Omental fat pad (tissue), 4 donors: ENCODE measurements around the gene CORO7. TPM values are rescaled to one million over a fixed set of nuclear protein-coding genes. Genes with fewer than 3 reads are reported as not detected.

ENCODE experiments used
- ATAC-seq: fragments of 150-250 bp; one replicate; pipeline ENCODE4 v1.9.1; 2016; ENCODE audit warnings: mild to moderate bottlenecking, moderate library complexity; ENCODE audit not compliant: low FRiP score
- DNase-seq: peaks from one replicate; pipeline ENCODE4 v3.0.0-alpha.2; 2019; ENCODE audit warnings: low spot score
- total RNA-seq, 4 donors: library from RNA; depleted of rRNA; stranded (reverse); fragments of >200 nt; gene quantifications; one replicate each; pipeline ENCODE4 v1.1.0, GENCODE V29; 2016
- TF ChIP-seq, protein P1 (sequence below), 3 donors: fragments of 450-650 bp; IDR thresholded peaks; one replicate each; pipeline ENCODE4 v1.5.1; 2016 to 2017; ENCODE audit warnings: antibody characterized with exemption in 3 of 3, mild to moderate bottlenecking in 3 of 3, moderate library complexity in 2 of 3

The CORO7 gene
- total RNA-seq, 4 donors from 2014 or later: 15.1 to 46.3 (median 27.5) TPM

DNA sequence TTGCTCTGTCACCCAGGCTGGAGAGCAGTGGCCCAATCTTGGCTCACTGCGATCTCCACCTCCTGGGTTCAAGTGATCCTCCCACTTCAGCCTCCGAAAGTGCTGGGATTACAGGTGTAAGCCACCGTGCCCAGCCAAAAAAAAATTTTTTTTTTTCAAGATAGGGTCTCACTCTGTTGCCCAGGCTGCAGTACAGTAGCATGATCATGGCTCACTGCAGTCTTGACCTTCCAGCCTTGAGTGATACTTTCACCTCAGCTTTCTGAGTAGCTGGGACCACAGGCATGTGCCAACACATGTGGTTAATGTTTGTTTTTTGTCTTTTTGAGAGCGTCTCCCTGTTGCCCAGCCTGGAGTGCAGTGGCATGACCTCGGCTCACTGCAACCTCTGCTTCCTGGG is 63.6 kb downstream of the CORO7 start:
- DNase-seq (no peak), ATAC-seq (no peak)
- TF ChIP-seq, protein P1, sequence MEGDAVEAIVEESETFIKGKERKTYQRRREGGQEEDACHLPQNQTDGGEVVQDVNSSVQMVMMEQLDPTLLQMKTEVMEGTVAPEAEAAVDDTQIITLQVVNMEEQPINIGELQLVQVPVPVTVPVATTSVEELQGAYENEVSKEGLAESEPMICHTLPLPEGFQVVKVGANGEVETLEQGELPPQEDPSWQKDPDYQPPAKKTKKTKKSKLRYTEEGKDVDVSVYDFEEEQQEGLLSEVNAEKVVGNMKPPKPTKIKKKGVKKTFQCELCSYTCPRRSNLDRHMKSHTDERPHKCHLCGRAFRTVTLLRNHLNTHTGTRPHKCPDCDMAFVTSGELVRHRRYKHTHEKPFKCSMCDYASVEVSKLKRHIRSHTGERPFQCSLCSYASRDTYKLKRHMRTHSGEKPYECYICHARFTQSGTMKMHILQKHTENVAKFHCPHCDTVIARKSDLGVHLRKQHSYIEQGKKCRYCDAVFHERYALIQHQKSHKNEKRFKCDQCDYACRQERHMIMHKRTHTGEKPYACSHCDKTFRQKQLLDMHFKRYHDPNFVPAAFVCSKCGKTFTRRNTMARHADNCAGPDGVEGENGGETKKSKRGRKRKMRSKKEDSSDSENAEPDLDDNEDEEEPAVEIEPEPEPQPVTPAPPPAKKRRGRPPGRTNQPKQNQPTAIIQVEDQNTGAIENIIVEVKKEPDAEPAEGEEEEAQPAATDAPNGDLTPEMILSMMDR (IDR thresholded peaks at IDR 0.05): no peak

DNA sequence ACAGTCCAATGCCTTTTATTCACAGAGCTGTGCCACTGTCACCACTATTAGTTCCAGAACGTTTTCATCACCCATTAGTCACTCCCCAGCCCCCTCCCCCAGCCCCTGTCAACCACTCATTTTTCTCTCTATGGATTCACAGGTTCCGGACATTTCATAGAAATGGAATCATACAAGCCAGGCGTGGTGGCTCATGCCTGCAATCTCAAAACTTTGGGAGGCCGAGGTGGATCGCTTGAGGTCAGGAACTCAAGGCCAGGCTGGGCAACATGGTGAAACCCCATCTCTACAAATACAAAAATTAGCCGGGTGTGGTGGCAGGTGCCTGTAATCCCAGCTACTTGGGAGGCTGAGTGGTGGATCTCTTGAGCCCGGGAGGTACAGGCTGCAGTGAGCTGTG is 64.5 kb downstream of the CORO7 start:
- TF ChIP-seq, protein P1 (IDR thresholded peaks at IDR 0.05): no peak
- DNase-seq (no peak), ATAC-seq (no peak)

GRCh38 chr16:4350787-4351659 is 65.4 kb downstream of the CORO7 start, which contains the start of gene PAM16:
Gene PAM16 (minus strand): TSS chr16:4351321. CDS start chr16:4351234, 87 bp downstream.
- DNase-seq (peak; percentile 91), ATAC-seq (peak; percentile 95)
- TF ChIP-seq, protein P1 (IDR thresholded peaks at IDR 0.05): no peak

DNA sequence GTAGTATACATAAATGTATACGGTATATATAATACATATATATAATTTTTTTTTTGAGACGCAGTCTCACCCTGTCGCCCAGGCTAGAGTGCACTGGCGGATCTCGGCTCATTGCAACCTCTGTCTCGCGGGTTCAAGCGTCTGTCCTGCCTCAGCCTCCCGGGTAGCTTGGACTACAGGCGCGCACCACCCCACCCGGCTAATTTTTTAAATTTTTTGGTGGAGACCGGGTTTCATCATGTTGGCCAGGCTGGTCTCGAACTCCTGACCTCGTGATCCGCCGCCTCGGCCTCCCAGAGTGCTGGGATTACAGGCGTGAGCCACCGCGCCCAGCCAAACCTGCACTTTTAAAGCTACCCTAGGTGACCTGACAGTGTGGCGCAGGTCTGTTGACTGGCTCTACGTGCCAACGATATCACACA is 66.0 kb downstream of the CORO7 start:
- ATAC-seq (no peak), DNase-seq (no peak)
- TF ChIP-seq, protein P1 (IDR thresholded peaks at IDR 0.05): no peak

DNA sequence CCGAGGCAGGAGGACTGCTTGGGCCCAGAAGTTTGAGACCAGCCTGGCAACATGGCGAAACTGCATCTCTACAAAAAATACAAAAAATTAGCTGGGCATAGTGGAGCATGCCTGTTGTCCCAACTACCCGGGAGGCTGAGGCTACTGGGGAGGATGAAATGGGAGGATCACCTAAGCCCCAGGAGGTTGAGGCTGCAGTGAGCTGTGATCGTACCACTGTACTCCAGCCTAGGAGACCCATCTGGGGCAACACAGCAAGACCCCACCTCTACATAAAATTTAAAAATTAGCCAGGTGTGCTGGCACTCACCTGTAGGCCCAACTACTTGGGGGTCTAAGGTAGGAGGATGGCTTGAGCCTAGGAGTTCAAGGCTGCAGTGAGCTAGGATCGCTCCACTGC is 67.1 kb downstream of the CORO7 start:
- TF ChIP-seq, protein P1 (IDR thresholded peaks at IDR 0.05): no peak
- DNase-seq (no peak), ATAC-seq (no peak)

DNA sequence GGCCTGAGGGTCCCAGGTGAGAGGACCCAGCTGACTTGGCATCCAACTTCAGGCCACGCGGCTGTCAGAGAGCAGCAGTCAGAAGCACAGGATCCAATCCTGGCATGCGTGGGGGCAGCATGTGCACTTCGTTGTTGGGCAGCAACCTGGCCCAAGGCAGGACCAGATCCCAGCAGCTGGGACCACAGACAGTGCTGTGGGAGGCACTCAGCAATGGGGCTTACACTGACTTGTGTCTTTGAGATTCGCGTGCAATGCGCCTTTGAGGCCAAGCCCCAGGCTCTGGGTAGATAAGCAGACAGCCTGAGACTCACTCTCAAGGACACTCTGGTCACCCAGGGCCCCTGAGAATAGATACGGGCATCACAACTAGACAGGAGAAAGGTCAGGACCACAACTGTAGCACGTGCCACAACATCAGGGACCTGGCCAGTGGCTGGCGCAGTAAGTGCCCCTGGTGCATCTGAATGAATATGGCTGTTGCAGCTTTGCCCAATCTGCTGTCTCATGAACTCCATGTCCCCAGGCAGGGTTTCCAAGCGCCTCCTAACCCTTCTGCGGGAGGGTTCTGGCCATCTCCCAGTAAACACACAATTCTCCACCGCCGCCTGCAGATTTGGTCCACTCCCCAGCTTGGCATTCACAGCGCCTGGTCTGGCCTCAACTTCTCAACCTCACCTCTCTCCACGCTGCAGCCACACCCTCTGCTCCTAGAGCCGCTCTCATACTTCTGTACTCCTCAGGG is 68.5 kb downstream of the CORO7 start:
- ATAC-seq (no peak), DNase-seq (no peak)

More for the DNA sequence above, 68.5 kb downstream of the CORO7 start:
- TF ChIP-seq, protein P1 (IDR thresholded peaks at IDR 0.05): no peak
